Stimulated activated CD8-positive, alpha-beta memory T cell treated with anti-CD3 and anti-CD28 coated beads, Interleukin-4, amount 100 ng/mL, for 48 hours (primary cell): Measurements from ENCODE around the gene KREMEN1.

Experiments used
- DNase-seq: peaks from one replicate; pipeline ENCODE4 v3.0.0-alpha.2; 2020

The KREMEN1 gene

GRCh38 chr22:29049655-29050263 is 23.1 kb upstream of the KREMEN1 start:
- DNase-seq: no peak

- no peak for DNase-seq
Observed at GRCh38 chr22:29050457-29050856, 22.4 kb upstream of the KREMEN1 start.

- no peak for DNase-seq
Observed at GRCh38 chr22:29053048-29053702, 19.7 kb upstream of the KREMEN1 start.

GRCh38 chr22:29054251-29054767 is 18.5 kb upstream of the KREMEN1 start:
- DNase-seq: no peak

- DNase-seq: no peak
Observed at GRCh38 chr22:29055192-29055830, 17.5 kb upstream of the KREMEN1 start.

GRCh38 chr22:29056472-29056871 is 16.4 kb upstream of the KREMEN1 start:
- DNase-seq: no peak

- DNase-seq: no peak
Observed at GRCh38 chr22:29060251-29060869, 12.5 kb upstream of the KREMEN1 start.

- DNase-seq: no peak
Observed at GRCh38 chr22:29060931-29061330, 11.9 kb upstream of the KREMEN1 start.

- no peak for DNase-seq
Observed at GRCh38 chr22:29061773-29062172, 11.1 kb upstream of the KREMEN1 start, which contains the start of gene C22orf31. Gene C22orf31 (minus strand): TSS chr22:29061831. CDS start chr22:29061792, 39 bp downstream.

- no peak for DNase-seq
Observed at GRCh38 chr22:29062286-29062821, 10.5 kb upstream of the KREMEN1 start.

- no peak for DNase-seq
Observed at GRCh38 chr22:29065468-29066190, 7.2 kb upstream of the KREMEN1 start.

GRCh38 chr22:29069463-29069862 is 3.4 kb upstream of the KREMEN1 start:
- DNase-seq: no peak

GRCh38 chr22:29070490-29070889 is 2.3 kb upstream of the KREMEN1 start:
- DNase-seq: no peak

GRCh38 chr22:29071261-29072045 is 1.4 kb upstream of the KREMEN1 start:
- DNase-seq: peak; percentile 57

- peak; percentile 88 for DNase-seq
Observed at GRCh38 chr22:29072193-29072978, 449 bp upstream of the KREMEN1 start.

GRCh38 chr22:29073618-29074275 is 912 bp downstream of the KREMEN1 start:
- peak; percentile 32 for DNase-seq

GRCh38 chr22:29074276-29074772 is 1.5 kb downstream of the KREMEN1 start:
- DNase-seq: no peak

GRCh38 chr22:29078036-29078868 is 5.4 kb downstream of the KREMEN1 start:
- DNase-seq: no peak

- DNase-seq: no peak
Observed at GRCh38 chr22:29078869-29079207, 6.0 kb downstream of the KREMEN1 start.
